CD4-positive, alpha-beta T cell treated with Interleukin-2 at 100 ng/mL for 4 hours (primary cell): ENCODE measurements around the gene MDM4.
"Not testable (repeated sequence)": the region's sequence is repeated elsewhere in the genome, so short reads cannot be mapped to it uniquely, and the experiment has no call there.

Experiments used
- DNase-seq: peaks from one replicate; pipeline ENCODE4 v3.0.0-alpha.2; 2020; ENCODE audit warnings: low spot score

Gene MDM4

GRCh38 chr1:204562075-204562990 is 46.1 kb downstream of the MDM4 start:
- no peak for DNase-seq

- no peak for DNase-seq
Measured at GRCh38 chr1:204563307-204563706, 47.1 kb downstream of the MDM4 start.

- no peak for DNase-seq
Measured at GRCh38 chr1:204563780-204564179, 47.6 kb downstream of the MDM4 start.

GRCh38 chr1:204564835-204565234 is 48.6 kb downstream of the MDM4 start:
- peak; percentile 15 for DNase-seq

GRCh38 chr1:204565617-204566582 is 49.7 kb downstream of the MDM4 start:
- peak; percentile 76 for DNase-seq

- DNase-seq = no peak
Measured at GRCh38 chr1:204566583-204566955, 50.4 kb downstream of the MDM4 start.

GRCh38 chr1:204567071-204567470 is 50.9 kb downstream of the MDM4 start:
- no peak for DNase-seq

- no peak for DNase-seq
Measured at GRCh38 chr1:204568576-204569315, 52.5 kb downstream of the MDM4 start.

- DNase-seq = no peak
Measured at GRCh38 chr1:204569478-204569877, 53.3 kb downstream of the MDM4 start.

- DNase-seq = not testable (repeated sequence)
Measured at GRCh38 chr1:204570021-204570420, 53.8 kb downstream of the MDM4 start.

GRCh38 chr1:204571128-204571527 is 54.9 kb downstream of the MDM4 start:
- DNase-seq = no peak

- no peak for DNase-seq
Measured at GRCh38 chr1:204571631-204572030, 55.4 kb downstream of the MDM4 start.

- DNase-seq = no peak
Measured at GRCh38 chr1:204572923-204573922, 57.0 kb downstream of the MDM4 start.

GRCh38 chr1:204574016-204574864 is 58.0 kb downstream of the MDM4 start:
- DNase-seq = no peak

GRCh38 chr1:204574865-204575163 is 58.6 kb downstream of the MDM4 start:
- DNase-seq = no peak

- DNase-seq = no peak
Measured at GRCh38 chr1:204575221-204576190, 59.3 kb downstream of the MDM4 start.

- no peak for DNase-seq
Measured at GRCh38 chr1:204576422-204576821, 60.2 kb downstream of the MDM4 start.

- DNase-seq = no peak
Measured at GRCh38 chr1:204577794-204578478, 61.7 kb downstream of the MDM4 start.
